Measurements from ENCODE around the gene HSPB7.
A peak's percentile ranks its signal among the peaks of the same experiment; 100 is the strongest.

Gene HSPB7

GRCh38 chr1:15973772-15974171, 44.1 kb downstream of the HSPB7 start:
- DNase-seq: no peak

GRCh38 chr1:15972409-15972808, 45.4 kb downstream of the HSPB7 start:
- DNase-seq: no peak

GRCh38 chr1:15970911-15971310, 46.9 kb downstream of the HSPB7 start:
- DNase-seq: no peak

GRCh38 chr1:15969321-15969880, 48.4 kb downstream of the HSPB7 start:
- DNase-seq: no peak

GRCh38 chr1:15968172-15968571, 49.7 kb downstream of the HSPB7 start:
- no peak for DNase-seq

GRCh38 chr1:15966956-15967344, 50.9 kb downstream of the HSPB7 start:
- DNase-seq: no peak

- peak; percentile 41 for DNase-seq
Observed at GRCh38 chr1:15966081-15966955, 51.5 kb downstream of the HSPB7 start.

GRCh38 chr1:15965228-15965767, 52.5 kb downstream of the HSPB7 start:
- DNase-seq: no peak
